Natural killer cell (primary cell): ENCODE results near the gene SUMO3. TPM values are rescaled to one million over a fixed set of nuclear protein-coding genes. Genes with fewer than 3 reads are reported as not detected.

Experiments used
- ATAC-seq, 3 donors: fragments of 150-1000 bp in 2 of 3; fragments of 200-7000 bp in 1 of 3; cut with Tn5 transposase; 1 replicate in 1 of 3; 2 replicates in 2 of 3; pipeline ENCODE4 v1.10.0; 2021; ENCODE audit warnings: mild to moderate bottlenecking in 2 of 3, moderate library complexity in 2 of 3
- DNase-seq, 2 donors: peaks; one replicate each; pipeline versions ENCODE4 v3.0.0 to v3.0.0-alpha.2; 2013 to 2021; ENCODE audit warnings: mixed read lengths in 1 of 2
- H3K27ac ChIP-seq: one replicate; pipeline ENCODE4 v1.5.1; 2013; ENCODE audit warnings: mild to moderate bottlenecking, low read length
- H3K27me3 ChIP-seq: one replicate; pipeline ENCODE4 v1.6.1; 2013; ENCODE audit warnings: low read length; ENCODE audit not compliant: control insufficient read depth, insufficient read depth
- H3K36me3 ChIP-seq: one replicate; pipeline ENCODE4 v1.6.1; 2013; ENCODE audit warnings: low read length; ENCODE audit not compliant: control insufficient read depth, insufficient read depth
- H3K4me1 ChIP-seq: one replicate; pipeline ENCODE4 v1.6.1; 2013; ENCODE audit warnings: low read length; ENCODE audit not compliant: control insufficient read depth, insufficient read depth
- H3K4me3 ChIP-seq: one replicate; pipeline ENCODE4 v1.5.1; 2013; ENCODE audit warnings: low read length
- H3K9me3 ChIP-seq: one replicate; pipeline ENCODE4 v1.6.1; 2013; ENCODE audit warnings: low read length; ENCODE audit not compliant: control insufficient read depth, insufficient read depth
- H3K27ac Mint-ChIP-seq, 2 donors: one replicate each; pipeline ENCODE4 v1.8.0; 2022; ENCODE audit warnings: mild to moderate bottlenecking in 2 of 2, mixed read lengths in 2 of 2, moderate library complexity in 1 of 2
- H3K27me3 Mint-ChIP-seq, 2 donors: one replicate each; pipeline ENCODE4 v1.8.0; 2022; ENCODE audit warnings: low read depth in 2 of 2, mixed read lengths in 2 of 2
- H3K36me3 Mint-ChIP-seq: one replicate; pipeline ENCODE4 v1.8.0; 2022; ENCODE audit warnings: mixed read lengths
- H3K4me1 Mint-ChIP-seq, 2 donors: one replicate each; pipeline ENCODE4 v1.8.0; 2022; ENCODE audit warnings: mixed read lengths in 2 of 2
- H3K4me3 Mint-ChIP-seq: one replicate; pipeline ENCODE4 v1.8.0; 2022; ENCODE audit warnings: mild to moderate bottlenecking, moderate library complexity, mixed read lengths
- H3K9me3 Mint-ChIP-seq, 2 donors: one replicate each; pipeline ENCODE4 v1.8.0; 2022; ENCODE audit warnings: mixed read lengths in 2 of 2
- CTCF ChIP-seq: fragments of 200-600 bp; IDR thresholded peaks from one replicate; pipeline ENCODE4 v1.8.0; 2022; ENCODE audit warnings: antibody characterized with exemption
- WGBS: methylation state at CpG from one replicate; pipeline ENCODE4 v1.1.7; 2013; ENCODE audit warnings: missing lambda C conversion rate; ENCODE audit not compliant: insufficient coverage; 5-methylcytosine and 5-hydroxymethylcytosine counted together
- intact Hi-C: fragments of 100-400 bp; cut with micrococcal nuclease; formaldehyde crosslinking; loops from one replicate; pipeline ENCODE4 v1.14.2; 2022
- total RNA-seq, 4 donors: library from RNA; stranded (reverse); fragments of 120-200 nt in 1 of 4; gene quantifications; one replicate each; pipeline versions ENCODE4 v1.2.3 to v1.2.4, GENCODE V29; 2013 to 2022

Gene SUMO3
- total RNA-seq, 3 donors from 2014 or later (not counting 1 experiment from before 2014, with no cell fraction given), result 64.0 to 70.1 (median 65.2) TPM

GRCh38 chr21:44785620-44786335, 32.1 kb downstream of the SUMO3 start:
- ATAC-seq, result no peak
- H3K27me3 Mint-ChIP-seq, result no peaks in the 10 kb centered on the region
- WGBS, result 90% methylated on average over 12 of the region's 13 CpGs

GRCh38 chr21:44784810-44785209, 33.1 kb downstream of the SUMO3 start:
- H3K36me3 ChIP-seq, result peaks cover 7% of the 10 kb centered on the region
- H3K4me1 ChIP-seq, result no peaks in the 10 kb centered on the region
- intact Hi-C loops, result no loop called here
- H3K27ac ChIP-seq, result no peak overlapping the region
- Mint-ChIP-seq H3K4me3 (no peak overlapping the region), H3K4me1 (peaks cover 5 to 13% of the 10 kb centered on the region in 2 donors), H3K27me3 (no peaks in the 10 kb centered on the region), H3K9me3 (no peaks in the 10 kb centered on the region), H3K27ac (no peak overlapping the region), H3K36me3 (no peaks in the 10 kb centered on the region)
- WGBS, result 95% methylated on average over 6 of the region's 6 CpGs
- DNase-seq (no peak), ATAC-seq (no peak)
- H3K4me3 ChIP-seq, result no peak overlapping the region
- no peak for TF ChIP-seq CTCF
- no peaks in the 10 kb centered on the region for H3K9me3 ChIP-seq
- H3K27me3 ChIP-seq, result no peaks in the 10 kb centered on the region

More at GRCh38 chr21:44785620-44786335, 32.1 kb downstream of the SUMO3 start:
- no peak for DNase-seq
- no peaks in the 10 kb centered on the region for H3K27me3 ChIP-seq
- no peak overlapping the region for H3K4me3 ChIP-seq
- no peaks in the 10 kb centered on the region for H3K9me3 ChIP-seq
- no peak overlapping the region for H3K4me3 Mint-ChIP-seq
- H3K4me1 Mint-ChIP-seq, result peaks cover 7 to 17% of the 10 kb centered on the region in 2 donors
- H3K9me3 Mint-ChIP-seq, result no peaks in the 10 kb centered on the region
- H3K36me3 Mint-ChIP-seq, result no peaks in the 10 kb centered on the region
- peaks cover 7% of the 10 kb centered on the region for H3K36me3 ChIP-seq
- no peak for TF ChIP-seq CTCF
- intact Hi-C loops, result no loop called here
- H3K27ac ChIP-seq, result no peak overlapping the region
- no peaks in the 10 kb centered on the region for H3K4me1 ChIP-seq
- H3K27ac Mint-ChIP-seq, result no peak overlapping the region

- no peak overlapping the region for H3K27ac ChIP-seq
- Mint-ChIP-seq H3K27ac (no peak overlapping the region), H3K4me3 (no peak overlapping the region), H3K36me3 (no peaks in the 10 kb centered on the region), H3K4me1 (peaks cover 5 to 17% of the 10 kb centered on the region in 2 donors), H3K9me3 (no peaks in the 10 kb centered on the region), H3K27me3 (no peaks in the 10 kb centered on the region)
- no peaks in the 10 kb centered on the region for H3K9me3 ChIP-seq
- ATAC-seq, result no peak
- DNase-seq, result no peak
- intact Hi-C loops, result no loop called here
- 73% methylated on average over 4 of the region's 5 CpGs for WGBS
- TF ChIP-seq CTCF, result no peak
- no peaks in the 10 kb centered on the region for H3K27me3 ChIP-seq
- peaks cover 11% of the 10 kb centered on the region for H3K36me3 ChIP-seq
- no peaks in the 10 kb centered on the region for H3K4me1 ChIP-seq
- no peak overlapping the region for H3K4me3 ChIP-seq
Observed at GRCh38 chr21:44783020-44783696, 34.7 kb downstream of the SUMO3 start.
